Measurements from ENCODE around the gene EXOC7.

DNA sequence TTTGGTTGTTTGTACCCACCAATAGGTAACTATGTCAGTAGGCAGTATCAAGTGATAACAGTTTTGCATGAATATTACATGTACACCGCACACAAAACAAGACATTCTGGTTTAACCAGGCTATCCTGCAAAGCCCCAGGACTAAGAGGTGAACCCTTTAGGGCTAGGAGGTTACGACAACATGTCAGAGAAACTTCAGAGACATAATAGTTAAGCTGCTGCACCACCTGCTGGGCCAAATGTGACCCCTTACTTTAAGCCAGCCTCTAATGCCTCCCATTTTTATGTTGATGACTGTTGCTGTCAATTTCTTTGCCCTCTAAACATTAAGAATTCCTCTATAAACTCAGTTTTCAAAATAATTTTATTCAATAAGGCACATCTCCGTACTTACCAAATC is 46.7 kb downstream of the EXOC7 start:
- TF ChIP-seq, protein P1, sequence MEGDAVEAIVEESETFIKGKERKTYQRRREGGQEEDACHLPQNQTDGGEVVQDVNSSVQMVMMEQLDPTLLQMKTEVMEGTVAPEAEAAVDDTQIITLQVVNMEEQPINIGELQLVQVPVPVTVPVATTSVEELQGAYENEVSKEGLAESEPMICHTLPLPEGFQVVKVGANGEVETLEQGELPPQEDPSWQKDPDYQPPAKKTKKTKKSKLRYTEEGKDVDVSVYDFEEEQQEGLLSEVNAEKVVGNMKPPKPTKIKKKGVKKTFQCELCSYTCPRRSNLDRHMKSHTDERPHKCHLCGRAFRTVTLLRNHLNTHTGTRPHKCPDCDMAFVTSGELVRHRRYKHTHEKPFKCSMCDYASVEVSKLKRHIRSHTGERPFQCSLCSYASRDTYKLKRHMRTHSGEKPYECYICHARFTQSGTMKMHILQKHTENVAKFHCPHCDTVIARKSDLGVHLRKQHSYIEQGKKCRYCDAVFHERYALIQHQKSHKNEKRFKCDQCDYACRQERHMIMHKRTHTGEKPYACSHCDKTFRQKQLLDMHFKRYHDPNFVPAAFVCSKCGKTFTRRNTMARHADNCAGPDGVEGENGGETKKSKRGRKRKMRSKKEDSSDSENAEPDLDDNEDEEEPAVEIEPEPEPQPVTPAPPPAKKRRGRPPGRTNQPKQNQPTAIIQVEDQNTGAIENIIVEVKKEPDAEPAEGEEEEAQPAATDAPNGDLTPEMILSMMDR (IDR thresholded peaks at IDR 0.05), result no peak
- TF ChIP-seq ESRRA (CRISPR knock-in tag; IDR thresholded peaks at IDR 0.05; ENCODE audit: borderline replicate concordance) (no peak), USF2 (CRISPR knock-in tag; IDR thresholded peaks at IDR 0.05) (no peak)

Measured in WTC11 (cell line).